Stimulated activated CD4-positive, alpha-beta T cell treated with anti-CD3 and anti-CD28 coated beads, TNF-alpha, amount 100 ng/mL, for 24 hours (primary cell): ENCODE data around the gene NEIL1.
"Not testable (repeated sequence)": the region's sequence is repeated elsewhere in the genome, so short reads cannot be mapped to it uniquely, and the experiment has no call there.

ENCODE experiments used
- DNase-seq, 3 experiments: peaks; one replicate each; pipeline ENCODE4 v3.0.0-alpha.2; 2020; ENCODE audit warnings: low read depth in 3 of 3

The NEIL1 gene

GRCh38 chr15:75333654-75334419 is 13.0 kb upstream of the NEIL1 start:
- DNase-seq: not testable (repeated sequence)

DNA sequence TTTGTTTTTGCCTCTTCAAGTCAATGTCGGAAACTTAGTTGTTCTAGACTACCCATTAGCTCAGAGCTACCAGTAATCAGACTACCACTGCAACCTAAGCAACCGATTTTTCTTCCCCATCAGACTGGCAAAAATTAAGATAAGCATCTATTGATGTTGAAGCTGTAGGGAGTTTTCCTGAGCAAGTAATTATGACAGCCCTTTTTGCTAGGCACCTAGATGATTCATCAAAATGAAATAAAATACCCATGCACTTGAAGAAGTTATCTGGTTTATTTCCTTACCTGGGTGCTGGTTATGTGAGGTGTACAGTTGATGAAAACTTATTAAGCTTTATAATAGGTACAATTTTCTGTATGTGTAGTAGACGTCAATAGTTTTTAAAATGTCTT is 11.5 kb upstream of the NEIL1 start:
- DNase-seq: no peak

DNA sequence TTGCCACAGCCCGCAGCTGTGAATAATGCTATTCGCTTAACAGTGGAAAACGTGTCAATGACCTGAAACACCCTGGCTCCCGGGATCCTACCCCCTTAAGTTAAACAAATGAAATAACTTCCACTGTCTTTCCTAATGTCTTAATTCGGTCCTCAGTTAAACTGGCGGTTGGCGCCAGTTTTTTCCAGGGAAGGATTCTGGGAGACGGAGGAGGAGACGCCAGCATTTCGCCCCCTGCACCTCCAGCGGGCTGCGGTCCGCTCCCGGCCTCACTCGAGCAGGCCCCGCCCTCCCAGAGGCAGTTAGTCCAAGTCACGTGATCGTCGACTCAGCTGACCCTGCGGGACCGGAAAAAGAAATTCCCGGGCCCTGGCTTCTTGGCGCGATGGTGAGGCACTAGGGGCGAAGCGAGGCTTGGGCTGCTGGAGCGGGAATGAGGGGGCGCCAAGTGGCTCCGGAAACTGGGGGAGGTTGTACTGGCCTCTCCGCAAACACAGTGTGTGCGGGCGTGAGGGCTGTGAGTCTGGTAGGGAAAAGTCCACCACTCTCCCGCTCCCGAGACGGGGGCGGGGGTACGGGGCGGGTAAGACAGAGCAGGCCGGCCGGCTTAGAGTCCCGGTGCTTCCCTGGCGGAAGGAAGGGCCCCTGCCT is 11.0 kb upstream of the NEIL1 start, which contains the start of gene COMMD4:
Gene COMMD4, plus strand, starts transcription at position 359 of the 651 bp plus-strand sequence. Its CDS starts 27 bp downstream, at position 386.
- DNase-seq: peak; percentile 75 to 90 (median 79)

DNA sequence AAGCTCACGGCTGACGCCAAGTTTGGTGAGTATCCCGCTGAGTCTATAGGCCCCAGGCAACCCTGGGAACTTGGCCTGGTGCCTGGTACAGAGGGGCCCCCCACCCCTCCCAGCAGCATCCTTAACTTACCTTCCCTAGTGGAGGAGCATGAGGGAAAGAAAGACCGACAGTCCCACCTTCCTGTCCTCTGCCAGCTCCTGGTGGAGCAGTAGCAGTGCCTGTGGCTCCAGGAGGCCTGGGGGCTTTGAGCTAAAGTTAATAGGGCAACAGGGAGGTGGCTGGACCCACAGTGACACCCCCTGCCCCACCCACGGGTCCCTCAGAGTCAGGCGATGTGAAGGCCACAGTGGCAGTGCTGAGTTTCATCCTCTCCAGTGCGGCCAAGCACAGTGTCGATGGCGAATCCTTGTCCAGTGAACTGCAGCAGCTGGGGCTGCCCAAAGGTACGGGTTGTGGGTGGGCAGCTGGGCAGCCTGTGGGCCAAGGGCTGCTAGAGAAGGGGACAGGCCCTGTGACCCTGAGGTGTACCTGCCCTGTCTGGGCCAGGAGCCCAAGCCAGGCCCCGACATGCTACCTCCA is 8.1 kb upstream of the NEIL1 start:
- no peak for DNase-seq

GRCh38 chr15:75339531-75340240 is 7.2 kb upstream of the NEIL1 start:
- no peak for DNase-seq

DNA sequence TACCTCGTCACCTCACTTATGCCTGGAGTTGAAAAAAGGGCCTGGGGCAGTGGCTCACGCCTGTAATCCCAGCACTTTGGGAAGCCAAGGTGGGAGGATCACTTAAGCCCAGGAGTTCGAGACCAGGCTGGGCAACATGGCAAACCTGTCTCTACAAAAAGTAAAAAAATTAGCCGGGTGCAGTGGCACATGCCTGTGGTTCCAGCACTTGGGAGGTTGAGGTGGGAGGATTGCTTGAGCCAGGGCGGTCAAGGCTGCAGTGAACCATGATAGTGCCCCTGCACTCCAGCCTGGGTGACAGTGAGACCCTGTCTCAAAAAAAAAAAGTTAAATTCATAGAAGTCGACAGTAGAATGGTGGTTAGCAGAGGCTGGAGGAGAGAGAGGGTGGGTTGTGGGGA is 4.6 kb upstream of the NEIL1 start:
- DNase-seq: no peak

- not testable (repeated sequence) for DNase-seq
Measured at GRCh38 chr15:75343953-75344352, 2.9 kb upstream of the NEIL1 start.

GRCh38 chr15:75347222-75348033 is 589 bp downstream of the NEIL1 start:
- DNase-seq: peak in 1 of 3 experiments; percentile 55

GRCh38 chr15:75348034-75348561 is 1.3 kb downstream of the NEIL1 start:
- DNase-seq: no peak

- no peak for DNase-seq
Measured at GRCh38 chr15:75348562-75349350, 1.9 kb downstream of the NEIL1 start.

DNA sequence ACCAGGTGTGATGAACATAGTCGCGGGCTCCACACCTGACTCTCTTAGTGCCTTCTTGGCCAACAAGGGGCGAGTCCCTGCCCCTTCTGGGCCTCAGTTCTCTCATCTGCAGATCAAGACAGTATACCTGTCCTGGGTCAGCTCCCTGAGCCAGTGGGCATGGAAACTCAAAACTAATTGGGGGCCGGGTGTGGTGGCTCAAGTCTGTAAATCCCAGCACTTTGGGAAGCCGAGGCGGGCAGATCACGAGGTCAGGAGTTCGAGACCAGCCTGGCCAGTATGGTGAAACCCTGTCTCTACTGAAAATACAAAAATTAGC is 2.5 kb downstream of the NEIL1 start:
- DNase-seq: not testable (repeated sequence)

DNA sequence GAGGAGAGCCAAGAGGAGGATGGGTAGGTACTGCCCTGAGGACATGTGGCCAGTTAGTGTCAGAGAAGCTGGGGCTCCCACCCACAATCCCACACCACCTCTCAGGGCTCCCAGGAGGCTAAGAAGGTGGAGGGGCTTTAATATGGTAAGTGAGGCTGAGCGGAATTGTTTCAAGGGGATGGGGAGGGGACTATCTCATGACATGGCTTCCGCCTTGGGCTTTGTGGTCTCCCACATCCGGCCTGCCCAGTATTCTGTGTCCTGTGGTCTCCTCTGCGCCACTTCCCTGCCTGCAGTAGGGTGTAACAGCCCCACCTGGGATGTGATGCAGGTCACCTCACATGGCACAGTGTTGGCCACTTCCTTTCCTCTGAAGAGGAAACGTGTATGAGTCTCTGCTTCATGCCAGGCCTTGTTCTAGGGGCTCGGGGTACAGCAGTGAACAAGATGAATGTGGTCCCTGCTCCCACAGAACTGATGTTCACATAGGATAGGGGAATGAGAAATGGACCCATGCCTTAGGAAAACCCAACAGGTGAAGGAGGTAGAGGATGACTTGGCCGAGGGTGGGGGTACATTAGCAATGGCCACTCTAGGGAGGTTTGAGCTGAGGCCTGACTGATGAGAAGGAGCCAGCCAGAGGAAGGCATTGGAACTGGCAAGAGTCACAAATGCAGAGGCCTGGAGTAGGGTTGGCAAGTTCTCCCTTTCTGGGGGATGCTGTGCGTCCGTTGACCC is 3.2 kb downstream of the NEIL1 start:
- peak in 2 of 3 experiments; percentile 29 to 72 for DNase-seq

GRCh38 chr15:75350601-75351361 is 3.9 kb downstream of the NEIL1 start:
- DNase-seq: no peak

DNA sequence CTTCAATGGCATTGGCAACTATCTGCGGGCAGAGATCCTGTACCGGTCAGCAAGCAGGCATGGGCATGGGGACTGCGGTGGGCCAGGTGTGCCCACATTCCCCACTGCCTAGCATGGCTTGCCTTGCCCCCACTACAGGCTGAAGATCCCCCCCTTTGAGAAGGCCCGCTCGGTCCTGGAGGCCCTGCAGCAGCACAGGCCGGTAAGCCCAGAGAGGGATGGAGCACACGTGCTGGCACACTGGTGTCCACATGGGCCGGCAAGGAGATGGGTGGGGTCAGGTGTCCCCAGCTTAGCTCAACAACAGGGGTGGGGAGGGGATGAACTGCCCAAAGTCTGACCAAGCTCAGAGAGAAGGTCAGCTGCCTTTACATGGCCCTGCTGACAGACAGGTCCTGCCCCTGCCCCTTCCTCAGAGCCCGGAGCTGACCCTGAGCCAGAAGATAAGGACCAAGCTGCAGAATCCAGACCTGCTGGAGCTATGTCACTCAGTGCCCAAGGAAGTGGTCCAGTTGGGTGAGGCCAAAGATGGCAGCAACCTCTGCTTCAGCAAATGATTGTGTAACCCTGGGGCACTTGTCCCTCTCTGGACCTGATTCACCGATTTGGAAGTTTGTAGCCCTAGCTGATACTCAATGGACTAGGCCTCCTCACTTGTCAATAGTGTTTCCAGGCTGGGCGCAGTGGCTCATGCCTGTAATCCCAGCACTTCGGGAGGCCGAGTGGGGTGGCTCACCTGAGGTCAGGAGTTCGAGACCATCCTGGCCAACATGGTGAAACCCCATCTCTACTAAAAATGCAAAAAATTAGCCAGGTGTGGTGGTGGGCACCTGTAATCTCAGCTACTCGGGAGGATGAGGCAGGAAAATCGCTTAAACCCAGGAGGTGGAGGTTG is 5.6 kb downstream of the NEIL1 start:
- DNase-seq: no peak

DNA sequence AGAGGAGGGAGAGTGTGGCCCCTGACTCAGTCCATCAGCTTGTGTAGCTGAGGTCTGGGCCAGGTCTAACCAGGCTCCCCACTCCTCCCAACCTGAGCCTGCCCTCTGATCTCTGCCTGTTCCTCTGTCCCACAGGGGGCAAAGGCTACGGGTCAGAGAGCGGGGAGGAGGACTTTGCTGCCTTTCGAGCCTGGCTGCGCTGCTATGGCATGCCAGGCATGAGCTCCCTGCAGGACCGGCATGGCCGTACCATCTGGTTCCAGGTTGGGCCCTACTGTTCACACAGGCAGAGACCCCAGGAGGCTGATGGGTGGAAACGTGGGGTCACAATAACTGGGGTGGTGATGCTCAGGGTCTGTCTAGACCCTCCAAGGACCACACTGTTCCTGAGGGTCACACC is 6.8 kb downstream of the NEIL1 start:
- no peak for DNase-seq

- no peak for DNase-seq
Measured at GRCh38 chr15:75354454-75354853, 7.6 kb downstream of the NEIL1 start.

DNA sequence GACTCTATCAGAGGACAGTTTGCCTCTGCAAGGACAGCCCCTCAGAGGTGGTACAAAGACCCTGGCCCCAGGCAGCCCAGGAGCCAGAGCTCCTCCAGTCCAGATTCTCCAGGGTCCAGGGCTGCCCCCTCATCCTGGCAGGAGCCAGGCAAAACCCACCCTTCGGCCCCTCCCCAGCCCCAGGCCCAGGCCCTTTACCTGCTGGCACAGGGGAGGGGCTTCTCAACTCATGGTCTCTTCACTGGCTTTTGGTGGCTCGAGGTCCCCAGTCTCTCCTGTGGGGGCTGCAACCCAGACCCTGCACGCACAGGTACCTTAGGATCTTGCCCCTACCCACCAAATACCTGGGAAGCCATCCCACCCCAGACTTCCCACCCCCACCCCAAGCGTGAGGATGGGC is 8.5 kb downstream of the NEIL1 start:
- DNase-seq: no peak

DNA sequence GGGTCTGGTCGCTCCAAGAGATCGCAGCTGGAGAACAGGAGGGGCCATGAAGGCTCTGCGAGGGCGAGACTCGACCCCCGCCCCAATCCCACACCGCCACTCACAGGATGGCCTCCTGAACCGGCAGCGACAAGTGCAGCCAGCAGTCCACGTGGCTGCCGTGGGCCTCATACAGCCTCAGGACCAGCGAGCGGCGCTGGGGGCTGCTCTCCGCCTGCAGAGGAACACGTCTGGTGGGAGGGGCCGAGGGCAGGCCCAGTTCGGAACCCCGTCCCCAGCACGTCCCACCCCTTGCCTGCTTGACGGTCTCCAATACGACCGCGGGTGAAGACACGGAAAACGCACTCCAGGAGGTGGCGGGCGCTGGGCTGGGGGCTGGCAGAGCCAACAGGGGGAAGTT is 9.2 kb downstream of the NEIL1 start:
- DNase-seq: no peak
